Stimulated activated CD4-positive, alpha-beta T cell treated with anti-CD3 and anti-CD28 coated beads, Interleukin-1b, Interleukin-23, amount 100 ng/mL, for 1 hour (primary cell): ENCODE measurements around the gene ZNF440.
"Not testable (repeated sequence)": the region's sequence is repeated elsewhere in the genome, so short reads cannot be mapped to it uniquely, and the experiment has no call there.

Experiments used
- DNase-seq, 2 donors: peaks; one replicate each; pipeline ENCODE4 v3.0.0-alpha.2; 2020; ENCODE audit warnings: low read depth in 2 of 2

ZNF440 gene

DNA sequence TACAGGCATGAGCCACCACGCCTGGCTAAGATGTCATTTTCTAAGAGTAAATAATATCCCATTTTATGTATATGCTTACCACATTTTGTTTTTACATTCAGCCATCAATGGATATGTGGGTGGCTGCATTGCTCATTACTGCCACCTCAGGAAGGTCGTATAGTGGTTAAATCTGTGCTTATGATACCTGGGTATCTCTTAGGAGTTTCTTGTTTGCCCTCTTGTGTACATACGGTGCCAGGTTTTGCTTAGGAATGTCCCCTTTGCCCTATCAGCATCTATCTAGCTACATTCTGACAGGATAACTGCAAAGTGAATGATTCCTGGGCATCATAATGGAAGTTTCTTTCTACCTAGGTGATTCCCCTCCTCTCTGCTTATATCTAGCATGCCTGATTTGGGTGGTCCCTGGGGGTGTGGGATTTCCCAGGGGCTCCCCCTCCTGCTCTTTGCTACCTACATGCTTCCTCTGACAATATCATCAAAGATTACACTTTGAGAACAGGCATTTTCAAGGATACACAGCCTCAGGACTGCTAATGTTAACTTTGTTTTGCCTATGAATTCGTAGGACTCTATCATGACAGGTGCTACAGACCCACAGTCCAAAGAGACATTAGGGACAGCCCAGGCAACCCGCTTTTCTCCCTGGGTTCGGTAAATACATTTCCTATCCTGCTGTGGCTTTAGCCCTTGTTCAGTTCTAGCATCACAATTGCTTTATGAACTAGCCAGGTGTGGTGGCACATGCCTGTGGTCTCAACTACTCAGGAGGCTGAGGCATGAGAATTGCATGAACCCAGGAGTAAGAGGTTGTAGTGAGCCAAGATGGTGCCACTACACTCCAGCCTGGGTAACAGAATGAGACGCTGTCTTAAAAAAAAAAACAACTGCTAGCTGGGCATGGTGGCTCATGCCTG is 15.1 kb downstream of the ZNF440 start:
- DNase-seq, result not testable (repeated sequence)

DNA sequence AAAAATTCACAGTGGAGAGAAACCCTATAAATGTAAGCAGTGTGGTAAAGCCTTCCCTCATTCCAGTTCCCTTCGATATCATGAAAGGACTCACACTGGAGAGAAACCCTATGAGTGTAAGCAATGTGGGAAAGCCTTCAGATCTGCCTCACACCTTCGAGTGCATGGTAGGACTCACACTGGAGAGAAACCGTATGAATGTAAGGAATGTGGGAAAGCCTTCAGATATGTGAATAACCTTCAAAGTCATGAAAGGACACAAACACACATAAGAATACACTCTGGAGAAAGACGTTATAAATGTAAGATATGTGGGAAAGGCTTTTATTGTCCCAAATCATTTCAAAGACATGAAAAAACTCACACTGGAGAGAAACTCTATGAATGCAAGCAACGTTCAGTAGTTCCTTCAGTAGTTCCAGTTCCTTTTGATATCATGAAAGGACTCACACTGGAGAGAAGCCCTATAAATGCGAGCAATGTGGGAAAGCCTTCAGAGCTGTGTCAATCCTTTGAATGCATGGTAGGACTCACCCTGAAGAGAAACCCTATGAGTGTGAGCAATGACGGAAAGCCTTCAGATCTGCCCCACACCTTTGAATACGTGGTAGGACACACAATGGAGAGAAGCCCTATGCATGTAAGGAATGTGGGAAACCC is 18.3 kb downstream of the ZNF440 start:
- DNase-seq, result no peak

DNA sequence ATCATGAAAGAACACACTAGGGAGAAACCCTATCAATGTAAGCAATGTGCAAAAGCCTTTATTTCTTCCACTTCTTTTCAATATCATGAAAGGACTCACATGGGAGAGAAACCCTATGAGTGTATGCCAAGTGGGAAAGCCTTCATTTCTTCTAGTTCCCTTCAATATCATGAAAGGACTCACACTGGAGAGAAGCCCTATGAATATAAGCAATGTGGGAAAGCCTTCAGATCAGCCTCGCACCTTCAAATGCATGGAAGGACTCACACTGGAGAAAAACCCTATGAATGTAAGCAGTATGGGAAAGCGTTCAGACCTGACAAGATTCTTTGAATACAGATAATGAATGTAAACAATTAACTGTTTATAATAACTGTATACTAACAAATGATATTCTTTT is 19.5 kb downstream of the ZNF440 start:
- no peak for DNase-seq

DNA sequence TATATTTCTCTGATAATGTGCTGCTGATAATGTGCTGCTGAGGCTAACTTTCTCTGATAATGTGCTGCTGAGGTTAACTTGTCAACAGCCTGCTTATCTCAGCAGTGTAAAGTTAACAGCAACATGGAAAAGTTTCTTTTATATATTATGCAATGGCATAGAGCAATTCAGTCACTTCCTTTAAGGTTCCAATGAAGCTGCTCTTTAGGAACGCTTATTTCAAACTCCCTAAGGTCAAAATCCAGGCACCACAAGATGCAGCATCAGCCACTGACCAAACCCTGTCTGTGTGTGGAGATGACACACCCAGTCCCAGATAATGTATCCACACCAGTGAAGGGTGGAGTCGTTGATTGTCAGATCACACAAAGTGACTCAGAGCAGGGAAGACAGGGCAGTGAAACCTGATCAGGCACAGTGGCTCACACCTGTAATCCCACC is 21.6 kb downstream of the ZNF440 start:
- not testable (repeated sequence) for DNase-seq

DNA sequence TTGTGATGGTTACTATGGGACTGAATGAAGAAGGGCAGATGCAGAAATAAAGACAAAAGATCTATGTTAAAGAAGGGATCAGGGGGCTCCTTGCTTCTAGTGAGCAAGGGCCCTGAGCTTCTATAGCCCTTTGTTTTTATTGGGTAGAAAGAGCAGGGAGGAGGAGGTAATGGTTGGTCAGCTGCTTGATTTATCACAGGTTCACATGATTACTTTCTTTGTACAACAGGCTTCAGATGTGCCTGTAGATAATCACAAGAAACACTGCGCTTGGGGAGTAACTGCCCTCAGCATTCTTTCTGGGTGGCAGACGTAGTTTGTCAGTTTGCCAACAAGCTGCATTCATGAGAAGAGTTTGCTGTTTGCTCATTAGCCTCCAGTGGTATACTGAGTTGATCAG is 29.6 kb downstream of the ZNF440 start:
- DNase-seq, result no peak

DNA sequence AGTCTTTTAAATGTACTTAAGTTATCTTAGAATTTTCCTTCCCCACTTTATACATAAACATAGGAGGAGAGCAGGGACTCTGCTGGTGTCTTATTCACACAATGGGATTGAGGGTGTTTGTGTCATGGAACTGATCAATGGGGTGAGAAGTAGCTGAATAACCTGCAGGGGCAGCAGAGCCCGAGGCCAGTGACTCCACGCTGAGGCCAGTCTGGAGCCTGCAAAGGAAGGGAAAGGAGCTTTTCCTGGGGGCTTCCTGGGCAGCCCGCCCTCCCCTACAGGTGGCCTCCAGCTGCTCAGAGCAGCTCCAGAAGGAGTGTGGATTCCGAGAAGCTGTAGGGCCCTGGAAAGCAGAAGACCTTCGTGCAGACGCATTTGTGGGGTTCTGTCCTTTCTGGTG is 33.5 kb downstream of the ZNF440 start:
- not testable (repeated sequence) for DNase-seq

DNA sequence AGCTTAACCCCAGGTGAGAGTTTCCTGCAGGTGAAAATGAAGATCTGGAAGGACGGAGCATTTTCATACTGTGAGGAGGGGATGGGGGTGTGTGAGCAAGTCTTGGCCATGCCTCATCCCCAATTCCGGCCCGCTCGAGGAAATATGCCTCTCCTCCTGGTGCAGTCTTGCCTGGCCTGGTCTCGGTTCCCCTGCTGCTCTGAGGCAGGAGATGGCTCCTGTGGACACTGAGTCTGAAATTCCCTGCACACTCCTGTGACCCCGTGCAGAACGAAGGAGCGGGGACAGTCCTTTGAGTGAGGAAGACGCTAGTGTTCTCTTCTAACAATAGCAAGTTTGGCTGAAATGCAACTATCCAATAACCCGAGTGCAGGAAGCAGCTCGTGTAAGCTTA is 34.1 kb downstream of the ZNF440 start:
- DNase-seq, result no peak

DNA sequence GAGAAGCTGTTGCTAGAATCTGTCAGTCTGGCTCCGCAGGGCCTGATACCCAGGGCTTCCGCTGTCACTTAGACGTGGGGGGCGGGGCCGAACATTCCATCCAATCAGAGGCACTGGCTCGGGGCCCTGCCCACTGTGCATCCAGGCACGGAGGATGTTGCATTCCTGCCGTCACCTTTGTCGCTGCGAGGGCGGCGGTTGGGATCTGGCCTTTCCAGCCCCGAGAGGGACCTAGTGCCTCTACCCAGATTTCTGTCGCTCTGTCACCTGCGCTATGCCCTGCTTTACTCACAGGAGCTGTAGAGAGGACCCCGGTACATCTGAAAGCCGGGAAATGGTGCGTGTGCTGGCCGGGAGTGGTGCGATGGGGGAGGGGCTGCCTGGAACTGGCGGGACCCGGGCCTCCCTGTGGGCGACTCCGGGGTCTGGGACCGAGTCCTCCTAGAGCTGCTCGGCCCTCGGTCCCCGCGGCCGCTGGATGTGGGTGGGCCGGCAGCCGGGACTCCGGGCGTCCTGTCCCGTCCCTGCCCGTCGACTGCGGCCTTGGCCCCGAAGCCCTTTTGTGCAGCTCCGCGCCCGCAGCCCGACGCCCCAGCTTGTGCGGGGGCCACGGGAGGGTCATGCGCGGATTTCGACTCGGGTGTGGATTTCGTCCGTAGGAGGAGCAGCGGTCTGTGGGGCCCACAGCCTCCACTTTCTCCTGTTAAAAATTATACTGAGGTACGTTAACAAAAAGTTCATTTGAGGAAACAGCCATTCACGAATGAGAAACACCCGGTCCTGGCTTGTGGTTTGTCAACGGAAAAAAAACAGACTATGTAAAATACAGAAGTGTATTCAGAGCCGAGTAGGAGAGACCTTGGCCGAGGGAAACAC is 34.8 kb downstream of the ZNF440 start, which contains the start of gene ZNF439:
Gene ZNF439, plus strand, starts transcription at position 133 of the 876 bp plus-strand sequence. Its CDS starts 142 bp downstream, at position 275.
- DNase-seq, result peak; percentile 62 to 80

DNA sequence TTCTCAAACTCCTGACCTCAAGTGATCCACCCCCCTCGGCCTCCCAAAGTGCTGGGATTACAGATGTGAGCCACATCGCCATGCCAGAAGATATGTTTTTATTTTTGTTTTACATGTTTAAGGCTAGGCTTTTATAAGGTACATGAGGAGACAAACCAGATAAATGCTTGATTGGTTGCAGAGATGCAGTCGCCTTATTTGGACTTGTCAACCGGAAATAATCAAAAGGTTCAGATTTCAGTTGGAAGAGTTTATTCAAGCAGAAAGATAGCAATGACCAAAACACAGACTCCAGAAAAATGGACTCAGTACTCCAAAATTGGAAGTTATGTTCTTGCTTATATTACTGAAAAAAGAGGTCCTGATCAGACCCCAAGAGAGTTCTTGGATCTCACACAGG is 36.2 kb downstream of the ZNF440 start:
- DNase-seq, result not testable (repeated sequence)

DNA sequence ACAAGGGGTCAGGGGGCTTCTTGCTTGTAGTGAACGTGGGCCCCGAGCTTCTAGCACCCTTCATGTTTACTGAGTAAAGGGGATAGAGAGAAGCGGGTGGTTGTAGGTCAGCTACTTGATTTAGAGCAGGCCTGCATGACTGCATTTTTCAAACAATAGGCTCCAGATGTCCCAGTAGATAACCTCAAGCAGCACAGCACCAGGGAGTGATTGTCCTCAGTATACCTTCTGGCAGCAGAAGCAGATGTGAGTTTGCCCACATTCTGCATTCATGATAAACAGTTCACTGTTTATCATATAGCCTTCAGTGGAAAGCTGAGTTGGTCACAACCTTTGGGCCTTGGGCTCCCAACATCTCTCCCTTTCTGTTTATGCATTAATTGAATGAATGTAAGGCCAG is 39.3 kb downstream of the ZNF440 start:
- DNase-seq, result no peak

DNA sequence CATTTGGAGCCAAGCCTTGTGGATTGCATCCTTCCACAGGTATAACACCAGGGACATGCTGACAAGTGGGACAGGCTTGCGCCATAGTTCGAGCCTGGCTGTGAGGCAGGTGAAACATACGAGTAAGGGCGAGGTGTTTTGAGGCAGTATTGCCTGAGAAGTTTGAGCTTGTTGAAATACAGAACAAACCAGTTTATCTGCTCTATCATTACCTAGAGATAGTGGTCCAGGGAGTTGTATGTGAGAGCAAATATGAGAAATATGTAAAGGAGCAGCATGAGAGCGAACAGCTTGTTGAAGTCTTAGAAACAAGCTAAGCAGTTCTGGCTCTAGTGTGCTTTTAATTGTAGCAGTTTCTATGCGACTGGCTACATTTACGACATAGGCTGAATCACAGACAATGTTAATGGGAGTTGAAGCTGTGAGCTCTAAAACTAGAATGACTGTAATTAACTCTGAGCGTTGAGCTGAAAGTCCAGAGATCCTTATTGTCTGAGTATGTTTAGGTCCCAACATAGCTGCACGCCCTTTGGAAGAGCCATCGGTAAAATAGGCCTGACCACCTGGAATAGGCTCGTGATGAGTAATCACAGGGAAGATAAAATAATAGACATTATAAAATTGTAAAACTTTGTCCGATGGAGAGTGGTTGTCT is 42.6 kb downstream of the ZNF440 start:
- DNase-seq, result no peak

DNA sequence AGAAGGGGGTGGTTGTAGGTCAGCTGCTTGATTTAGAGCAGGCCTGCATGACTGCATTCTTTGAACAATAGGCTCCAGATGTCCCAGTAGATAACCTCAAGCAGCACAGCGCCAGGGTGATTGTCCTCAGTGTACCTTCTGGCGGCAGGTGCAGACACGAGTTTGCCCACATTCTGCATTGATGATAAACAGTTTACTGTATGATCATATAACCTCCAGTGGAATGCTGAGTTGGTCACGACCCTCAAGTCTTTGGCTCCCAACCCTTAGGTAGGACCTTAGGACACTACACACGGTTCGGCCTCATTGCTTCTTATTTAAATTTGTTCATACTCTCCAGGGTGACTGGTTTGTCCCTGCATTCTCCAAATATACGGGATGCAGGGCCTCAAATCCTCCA is 46.6 kb downstream of the ZNF440 start:
- no peak for DNase-seq

DNA sequence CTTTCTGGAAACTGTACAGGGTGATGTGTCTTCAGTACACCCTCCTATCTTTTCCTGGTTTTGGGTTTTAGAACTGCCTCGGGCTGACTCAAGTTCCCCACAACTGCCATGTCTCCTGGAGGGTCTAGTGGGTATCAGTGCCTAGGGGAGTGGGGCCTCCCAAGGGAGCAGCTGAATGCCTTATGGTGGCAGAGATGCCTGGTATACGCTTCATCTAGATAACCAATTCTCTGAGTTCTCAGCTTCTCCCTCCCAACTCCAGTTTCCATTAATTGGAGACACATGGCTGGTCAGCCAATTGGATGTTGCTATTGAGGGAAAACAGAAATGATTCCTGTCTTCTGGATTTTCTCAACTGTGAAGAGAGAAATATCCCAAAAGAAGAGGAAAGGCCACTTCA is 47.2 kb downstream of the ZNF440 start:
- DNase-seq, result no peak

DNA sequence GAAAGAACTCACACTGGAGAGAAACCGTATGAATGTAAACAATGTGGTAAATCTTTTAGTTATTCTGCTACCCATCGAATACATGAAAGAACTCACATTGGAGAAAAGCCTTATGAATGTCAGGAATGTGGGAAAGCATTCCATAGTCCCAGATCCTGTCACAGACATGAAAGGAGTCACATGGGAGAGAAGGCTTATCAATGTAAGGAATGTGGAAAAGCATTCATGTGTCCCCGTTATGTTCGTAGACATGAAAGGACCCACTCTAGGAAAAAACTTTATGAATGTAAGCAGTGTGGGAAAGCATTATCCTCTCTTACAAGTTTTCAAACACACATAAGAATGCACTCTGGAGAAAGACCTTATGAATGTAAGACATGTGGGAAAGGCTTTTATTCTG is 53.7 kb downstream of the ZNF440 start:
- not testable (repeated sequence) for DNase-seq

DNA sequence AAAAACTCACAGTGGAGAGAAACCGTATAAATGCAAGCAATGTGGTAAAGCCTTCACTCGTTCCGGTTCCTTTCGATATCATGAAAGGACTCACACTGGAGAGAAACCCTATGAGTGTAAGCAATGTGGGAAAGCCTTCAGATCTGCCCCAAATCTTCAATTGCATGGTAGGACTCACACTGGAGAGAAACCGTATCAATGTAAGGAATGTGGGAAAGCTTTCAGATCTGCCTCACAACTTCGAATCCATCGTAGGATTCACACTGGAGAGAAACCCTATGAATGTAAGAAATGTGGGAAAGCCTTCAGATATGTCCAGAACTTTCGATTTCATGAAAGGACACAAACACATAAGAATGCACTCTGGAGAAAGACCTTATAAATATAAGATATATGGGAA is 54.1 kb downstream of the ZNF440 start:
- DNase-seq, result no peak

DNA sequence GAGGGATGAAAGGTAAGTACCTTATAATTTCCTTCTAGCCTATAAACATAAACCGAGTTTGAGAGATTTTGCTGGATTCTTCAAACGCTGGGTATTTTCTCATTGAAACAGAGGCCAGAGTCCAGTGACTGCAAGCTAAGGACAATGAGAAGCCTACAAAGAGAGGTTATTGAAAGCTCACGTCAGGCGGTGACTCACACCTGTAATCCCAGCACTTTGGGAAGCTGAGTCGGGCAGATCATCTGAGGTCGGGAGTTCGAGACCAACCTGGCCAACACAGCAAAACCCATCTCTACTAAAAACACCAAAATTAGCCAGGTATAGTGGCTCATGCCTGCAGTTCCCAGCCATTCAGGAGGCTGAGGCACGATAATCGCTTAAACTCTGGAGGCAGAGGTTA is 58.6 kb downstream of the ZNF440 start:
- no peak for DNase-seq

DNA sequence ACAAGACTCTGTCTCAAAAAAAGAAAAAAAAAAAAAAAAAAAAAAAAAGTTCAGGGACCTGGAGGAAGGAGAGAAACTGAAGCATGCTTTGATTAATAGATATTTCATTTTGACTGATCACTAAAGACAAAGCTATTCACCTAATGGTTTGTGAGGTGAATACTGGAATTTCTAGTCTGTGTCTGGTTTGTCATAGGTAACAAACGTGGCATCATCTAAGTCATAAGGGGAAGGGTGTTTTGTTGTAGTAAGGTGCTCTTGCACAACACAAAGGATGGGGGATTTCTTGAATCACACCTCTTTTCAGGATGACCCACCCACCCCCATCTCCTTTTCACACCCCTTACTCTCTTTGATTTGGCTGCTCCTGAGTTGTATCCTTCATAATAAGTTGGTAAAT is 59.7 kb downstream of the ZNF440 start:
- DNase-seq, result no peak

DNA sequence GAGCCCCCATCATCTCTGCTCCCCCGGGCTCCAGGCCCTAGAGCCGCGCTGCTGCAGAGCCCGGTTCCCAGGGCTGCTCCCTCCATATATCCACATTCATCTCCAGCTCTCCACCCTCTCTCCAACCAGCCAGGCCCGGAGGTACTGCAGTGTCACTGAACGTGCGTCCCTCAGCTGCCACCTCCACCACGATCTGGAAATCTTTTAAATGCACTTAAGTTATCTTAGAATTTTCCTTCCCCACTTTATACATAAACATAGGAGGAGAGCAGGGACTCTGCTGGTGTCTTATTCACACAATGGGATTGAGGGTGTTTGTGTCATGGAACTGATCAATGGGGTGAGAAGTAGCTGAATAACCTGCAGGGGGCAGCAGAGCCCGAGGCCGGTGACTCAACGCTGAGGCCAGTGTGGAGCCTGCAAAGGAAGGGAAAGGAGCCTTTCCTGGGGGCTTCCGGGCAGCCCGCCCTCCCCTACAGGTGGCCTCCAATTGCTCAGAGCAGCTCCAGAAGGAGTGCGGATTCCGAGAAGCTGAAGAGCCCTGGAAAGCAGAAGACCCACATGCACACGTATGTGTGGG is 65.7 kb downstream of the ZNF440 start:
- peak in 1 of 2 donors; percentile 11 for DNase-seq

DNA sequence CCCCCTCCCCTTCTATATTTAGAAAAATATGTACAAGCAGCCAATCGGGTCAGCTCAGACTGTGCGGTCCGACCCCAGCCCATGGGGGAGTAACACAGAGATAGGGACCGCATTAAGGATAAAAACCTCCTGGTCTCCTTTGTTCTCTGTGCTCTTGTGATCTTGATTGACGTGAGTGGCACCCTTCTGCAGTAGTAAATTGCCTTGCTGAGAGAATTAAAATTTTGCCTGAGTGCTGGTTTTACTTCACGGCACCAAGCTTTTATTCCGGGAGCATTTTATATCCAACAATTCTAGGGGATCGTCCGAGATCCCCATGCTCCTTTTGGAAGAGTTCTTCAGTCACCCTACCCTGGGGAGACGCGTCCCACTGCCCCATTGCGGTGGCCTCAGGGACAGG is 66.5 kb downstream of the ZNF440 start:
- no peak for DNase-seq

DNA sequence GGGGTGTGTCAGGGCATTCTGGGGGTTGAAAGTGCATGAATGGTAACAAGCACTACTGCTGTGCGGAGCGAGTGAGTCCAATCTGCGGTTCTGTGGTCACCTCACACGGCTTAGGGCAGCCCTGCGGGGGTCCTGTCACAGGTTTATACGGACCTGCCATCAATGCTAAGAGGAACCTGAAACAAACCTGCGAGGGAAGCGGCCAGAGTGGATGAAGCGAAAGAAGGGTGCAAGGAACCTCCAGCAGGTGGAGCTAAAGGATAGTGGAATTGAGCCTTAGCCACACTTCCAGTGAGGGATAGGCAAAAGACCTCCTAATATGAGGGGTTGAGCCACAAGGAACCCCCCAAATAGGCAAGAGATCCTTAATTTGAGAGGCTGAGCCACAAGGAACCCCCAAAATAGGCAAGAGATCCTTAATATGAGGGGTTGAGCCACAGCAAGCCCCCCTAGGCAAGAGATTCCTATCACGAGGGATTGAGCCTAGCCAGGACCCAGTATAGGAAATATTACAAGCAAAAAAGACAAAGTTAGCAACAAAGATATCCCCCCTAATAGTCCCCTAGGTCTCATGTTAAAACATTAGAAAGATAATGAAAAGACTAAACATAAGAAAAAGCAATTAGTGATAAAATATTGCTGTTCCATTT is 67.2 kb downstream of the ZNF440 start:
- peak; percentile 27 to 29 for DNase-seq

DNA sequence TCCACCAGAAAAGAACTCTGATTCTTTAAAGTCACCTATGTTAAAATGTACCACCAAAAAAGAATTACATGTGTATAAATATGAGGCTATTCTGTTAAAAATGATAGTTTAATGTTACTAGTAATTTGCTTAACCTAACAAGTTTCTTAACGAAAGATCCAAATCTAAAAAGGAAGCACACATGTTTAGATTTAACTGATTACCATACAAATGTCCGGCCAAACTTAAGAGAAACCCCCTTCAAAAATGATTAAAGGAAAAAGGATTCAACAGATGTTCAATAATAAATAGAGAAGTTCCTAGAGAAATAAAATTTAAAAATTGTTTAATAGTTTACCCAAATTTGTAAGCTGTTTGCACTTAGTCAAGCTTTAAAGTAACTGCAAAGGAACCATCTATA is 68.5 kb downstream of the ZNF440 start:
- no peak for DNase-seq
